Neural cell (in vitro differentiated cells): ENCODE data around the gene TRIM24. TPM values are rescaled to one million over a fixed set of nuclear protein-coding genes. Genes with fewer than 3 reads are reported as not detected.

ENCODE experiments used
- H2AFZ ChIP-seq: fragments of 200-600, 300-800 bp; sonication (generic), shearing (Covaris generic); 2 replicates; pipeline ENCODE4 v1.6.0; 2014; ENCODE audit warnings: low read depth, mild to moderate bottlenecking, antibody characterized with exemption, low read length, moderate library complexity
- H3F3A ChIP-seq: fragments of 200-600 bp; shearing (Covaris generic); 2 replicates; pipeline ENCODE4 v1.6.1; 2016; ENCODE audit warnings: mild to moderate bottlenecking, moderate library complexity, mixed read lengths, antibody characterized with exemption, low read length; ENCODE audit not compliant: insufficient read depth, poor library complexity, severe bottlenecking
- H3K27ac ChIP-seq: fragments of 200-600, 300-800 bp; sonication (generic), shearing (Covaris generic); 2 replicates; pipeline ENCODE4 v1.5.1; 2014; ENCODE audit warnings: mild to moderate bottlenecking, low read length, moderate library complexity
- H3K27me3 ChIP-seq: fragments of 300-800, 200-600 bp; sonication (generic), shearing (Covaris generic); 2 replicates; pipeline ENCODE4 v1.6.0; 2014; ENCODE audit warnings: mild to moderate bottlenecking, low read depth, low read length, moderate library complexity; ENCODE audit not compliant: insufficient read depth
- H3K36me3 ChIP-seq: fragments of 300-800, 200-600 bp; sonication (generic), shearing (Covaris generic); 2 replicates; pipeline ENCODE4 v1.5.1; 2014; ENCODE audit warnings: mild to moderate bottlenecking, antibody characterized with exemption, low read length, moderate library complexity; ENCODE audit not compliant: insufficient read depth
- H3K4me2 ChIP-seq: fragments of 300-800, 200-600 bp; sonication (generic), shearing (Covaris generic); 2 replicates; pipeline ENCODE4 v1.6.0; 2014; ENCODE audit warnings: mild to moderate bottlenecking, low read length
- H3K4me3 ChIP-seq: fragments of 300-800, 200-600 bp; sonication (generic), shearing (Covaris generic); 2 replicates; pipeline ENCODE4 v1.5.1; 2014; ENCODE audit warnings: mild to moderate bottlenecking, low read length, moderate library complexity
- H3K79me2 ChIP-seq: fragments of 200-600 bp; shearing (Covaris generic); replicated peaks from 2 replicates; pipeline ENCODE4 v1.6.0; 2014; ENCODE audit warnings: mild to moderate bottlenecking, low read length, moderate library complexity; ENCODE audit not compliant: insufficient read depth
- H3K9ac ChIP-seq: fragments of 300-800, 200-600 bp; sonication (generic), shearing (Covaris generic); 2 replicates; pipeline ENCODE4 v1.6.1; 2016; ENCODE audit warnings: mild to moderate bottlenecking, low read length, mixed read lengths
- H3K9me2 ChIP-seq: fragments of 200-600 bp; shearing (Covaris generic); 2 replicates; pipeline ENCODE4 v1.6.1; 2016; ENCODE audit warnings: mild to moderate bottlenecking, low read length, mixed read lengths; ENCODE audit not compliant: insufficient read depth
- H3K9me3 ChIP-seq: fragments of 200-600, 300-800 bp; sonication (generic), shearing (Covaris generic); 2 replicates; pipeline ENCODE4 v1.6.1; 2016; ENCODE audit warnings: mild to moderate bottlenecking, mixed run types, low read length, moderate library complexity, mixed read lengths
- H4K20me1 ChIP-seq: fragments of 200-600 bp; shearing (Covaris generic); 2 replicates; pipeline ENCODE4 v1.6.1; 2016; ENCODE audit warnings: mild to moderate bottlenecking, mixed run types; ENCODE audit not compliant: insufficient read depth
- EP300 ChIP-seq: fragments of 450-650 bp; conservative IDR thresholded peaks from 2 replicates; pipeline ENCODE4 v1.6.1; 2014; ENCODE audit warnings: antibody characterized with exemption, mild to moderate bottlenecking, moderate library complexity; ENCODE audit not compliant: poor library complexity, severe bottlenecking
- EZH2 ChIP-seq: fragments of 200-600, 300-800 bp; shearing (Covaris generic), sonication (generic); IDR thresholded peaks from 2 replicates; pipeline ENCODE4 v1.6.1; 2014; ENCODE audit warnings: antibody characterized with exemption, low read length, borderline replicate concordance, mild to moderate bottlenecking; ENCODE audit not compliant: insufficient read depth, poor library complexity, severe bottlenecking
- MXI1 ChIP-seq: fragments of 450-650 bp; conservative IDR thresholded peaks from 2 replicates; pipeline ENCODE4 v1.6.1; 2014; ENCODE audit warnings: antibody characterized with exemption, mild to moderate bottlenecking; ENCODE audit not compliant: poor library complexity, severe bottlenecking
- POLR2AphosphoS5 ChIP-seq: IDR thresholded peaks from 2 replicates; pipeline ENCODE4 v1.6.1; 2012
- RAD21 ChIP-seq: fragments of 450-650 bp; conservative IDR thresholded peaks from 2 replicates; pipeline ENCODE4 v1.6.1; 2014; ENCODE audit warnings: antibody characterized with exemption, mild to moderate bottlenecking, moderate library complexity
- SMC3 ChIP-seq: fragments of 450-650 bp; conservative IDR thresholded peaks from 2 replicates; pipeline ENCODE4 v1.6.1; 2014; ENCODE audit warnings: antibody characterized with exemption, mild to moderate bottlenecking, moderate library complexity; ENCODE audit not compliant: poor library complexity
- TAF1 ChIP-seq: IDR thresholded peaks from 2 replicates; pipeline ENCODE4 v1.6.1; 2012; ENCODE audit warnings: low read depth
- polyA plus RNA-seq: library from polyadenylated mRNA; depleted of rRNA; stranded (reverse); fragments of >200 nt; gene quantifications from 2 replicates; pipeline ENCODE4 v1.2.3, GENCODE V29; 2014
- TF ChIP-seq, protein P1 (sequence below): fragments of 450-650 bp; IDR thresholded peaks from 2 replicates; pipeline ENCODE4 v1.5.1; 2014; ENCODE audit warnings: antibody characterized with exemption, mild to moderate bottlenecking, moderate library complexity; ENCODE audit not compliant: poor library complexity, severe bottlenecking
- TF ChIP-seq, protein P2 (sequence below): IDR thresholded peaks from 2 replicates; pipeline ENCODE4 v1.6.1; 2012; ENCODE audit warnings: borderline replicate concordance

Gene TRIM24
- polyA plus RNA-seq, 1 donor from 2014 or later: 47.1 TPM

DNA sequence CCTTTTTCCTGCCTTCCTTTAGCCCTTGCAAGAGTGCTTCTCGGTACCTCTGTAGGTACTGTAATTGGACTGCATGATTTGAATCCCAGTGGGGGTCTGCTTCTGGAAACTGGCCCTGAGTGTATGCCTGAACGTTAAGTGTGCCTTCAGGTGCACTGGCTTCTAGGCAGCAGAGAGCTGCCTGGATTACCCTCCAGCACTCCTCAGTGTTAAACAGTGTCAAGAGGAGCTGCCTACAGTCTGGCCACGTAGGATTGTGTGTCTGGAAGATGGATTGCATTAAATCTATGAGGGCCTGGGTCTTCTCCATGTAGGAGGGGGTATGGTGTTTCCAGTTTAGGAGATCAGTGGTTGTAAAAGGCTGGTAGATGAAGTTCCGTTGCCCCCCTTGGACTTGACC lies 103.7 kb downstream of the TRIM24 start:
- Histone ChIP-seq H2AFZ (no peak overlapping the region), H3K4me3 (no peak overlapping the region), H3K36me3 (peaks cover 66% of the 10 kb centered on the region), H3K27me3 (no peaks in the 10 kb centered on the region), H3K9me3 (peaks cover 9% of the 10 kb centered on the region), H3K27ac (no peak overlapping the region), H3K9ac (no peak overlapping the region), H3K79me2 (peaks cover 10% of the 10 kb centered on the region), H3K4me2 (no peak overlapping the region), H4K20me1 (no peaks in the 10 kb centered on the region), H3K9me2 (no peaks in the 10 kb centered on the region), H3F3A (no peaks in the 10 kb centered on the region)
- TF ChIP-seq RAD21 (no peak), SMC3 (no peak), EZH2 (no peak), TAF1 (no peak), MXI1 (no peak), POLR2AphosphoS5 (no peak), EP300 (no peak)
- TF ChIP-seq, protein P1, sequence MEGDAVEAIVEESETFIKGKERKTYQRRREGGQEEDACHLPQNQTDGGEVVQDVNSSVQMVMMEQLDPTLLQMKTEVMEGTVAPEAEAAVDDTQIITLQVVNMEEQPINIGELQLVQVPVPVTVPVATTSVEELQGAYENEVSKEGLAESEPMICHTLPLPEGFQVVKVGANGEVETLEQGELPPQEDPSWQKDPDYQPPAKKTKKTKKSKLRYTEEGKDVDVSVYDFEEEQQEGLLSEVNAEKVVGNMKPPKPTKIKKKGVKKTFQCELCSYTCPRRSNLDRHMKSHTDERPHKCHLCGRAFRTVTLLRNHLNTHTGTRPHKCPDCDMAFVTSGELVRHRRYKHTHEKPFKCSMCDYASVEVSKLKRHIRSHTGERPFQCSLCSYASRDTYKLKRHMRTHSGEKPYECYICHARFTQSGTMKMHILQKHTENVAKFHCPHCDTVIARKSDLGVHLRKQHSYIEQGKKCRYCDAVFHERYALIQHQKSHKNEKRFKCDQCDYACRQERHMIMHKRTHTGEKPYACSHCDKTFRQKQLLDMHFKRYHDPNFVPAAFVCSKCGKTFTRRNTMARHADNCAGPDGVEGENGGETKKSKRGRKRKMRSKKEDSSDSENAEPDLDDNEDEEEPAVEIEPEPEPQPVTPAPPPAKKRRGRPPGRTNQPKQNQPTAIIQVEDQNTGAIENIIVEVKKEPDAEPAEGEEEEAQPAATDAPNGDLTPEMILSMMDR: no peak
- TF ChIP-seq, protein P2, sequence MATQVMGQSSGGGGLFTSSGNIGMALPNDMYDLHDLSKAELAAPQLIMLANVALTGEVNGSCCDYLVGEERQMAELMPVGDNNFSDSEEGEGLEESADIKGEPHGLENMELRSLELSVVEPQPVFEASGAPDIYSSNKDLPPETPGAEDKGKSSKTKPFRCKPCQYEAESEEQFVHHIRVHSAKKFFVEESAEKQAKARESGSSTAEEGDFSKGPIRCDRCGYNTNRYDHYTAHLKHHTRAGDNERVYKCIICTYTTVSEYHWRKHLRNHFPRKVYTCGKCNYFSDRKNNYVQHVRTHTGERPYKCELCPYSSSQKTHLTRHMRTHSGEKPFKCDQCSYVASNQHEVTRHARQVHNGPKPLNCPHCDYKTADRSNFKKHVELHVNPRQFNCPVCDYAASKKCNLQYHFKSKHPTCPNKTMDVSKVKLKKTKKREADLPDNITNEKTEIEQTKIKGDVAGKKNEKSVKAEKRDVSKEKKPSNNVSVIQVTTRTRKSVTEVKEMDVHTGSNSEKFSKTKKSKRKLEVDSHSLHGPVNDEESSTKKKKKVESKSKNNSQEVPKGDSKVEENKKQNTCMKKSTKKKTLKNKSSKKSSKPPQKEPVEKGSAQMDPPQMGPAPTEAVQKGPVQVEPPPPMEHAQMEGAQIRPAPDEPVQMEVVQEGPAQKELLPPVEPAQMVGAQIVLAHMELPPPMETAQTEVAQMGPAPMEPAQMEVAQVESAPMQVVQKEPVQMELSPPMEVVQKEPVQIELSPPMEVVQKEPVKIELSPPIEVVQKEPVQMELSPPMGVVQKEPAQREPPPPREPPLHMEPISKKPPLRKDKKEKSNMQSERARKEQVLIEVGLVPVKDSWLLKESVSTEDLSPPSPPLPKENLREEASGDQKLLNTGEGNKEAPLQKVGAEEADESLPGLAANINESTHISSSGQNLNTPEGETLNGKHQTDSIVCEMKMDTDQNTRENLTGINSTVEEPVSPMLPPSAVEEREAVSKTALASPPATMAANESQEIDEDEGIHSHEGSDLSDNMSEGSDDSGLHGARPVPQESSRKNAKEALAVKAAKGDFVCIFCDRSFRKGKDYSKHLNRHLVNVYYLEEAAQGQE: no peak

DNA sequence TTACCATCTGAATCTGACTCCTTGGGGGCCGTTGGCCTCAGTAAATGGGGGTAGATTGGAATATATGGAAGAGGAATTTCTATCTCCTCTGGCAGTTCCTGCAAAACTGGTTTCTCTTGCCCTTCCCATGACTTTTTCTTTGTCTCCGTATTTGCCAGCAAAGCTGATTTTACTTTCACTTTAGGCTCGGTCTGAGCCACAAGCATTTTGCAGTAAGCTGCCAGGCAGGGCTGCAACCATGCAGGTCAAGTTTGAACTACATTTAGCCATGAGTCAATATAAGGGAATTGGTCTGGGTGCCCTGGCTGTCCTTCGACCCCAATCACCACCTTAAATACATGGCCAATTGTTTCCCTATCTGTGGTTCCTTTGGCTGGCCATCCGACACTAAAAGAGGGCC lies 104.3 kb downstream of the TRIM24 start:
- H2AFZ ChIP-seq: no peak overlapping the region
- H3K36me3 ChIP-seq: peaks cover 66% of the 10 kb centered on the region
- H3F3A ChIP-seq: no peaks in the 10 kb centered on the region
- peaks cover 12% of the 10 kb centered on the region for H3K79me2 ChIP-seq
- no peaks in the 10 kb centered on the region for H3K9me2 ChIP-seq
- TF ChIP-seq RAD21 (no peak), TAF1 (no peak), MXI1 (no peak), SMC3 (no peak), EZH2 (no peak), EP300 (no peak), POLR2AphosphoS5 (no peak)
- TF ChIP-seq, protein P2: no peak
- TF ChIP-seq, protein P1: no peak
- no peak overlapping the region for H3K27ac ChIP-seq
- no peak overlapping the region for H3K9ac ChIP-seq
- H3K27me3 ChIP-seq: no peaks in the 10 kb centered on the region
- peaks cover 9% of the 10 kb centered on the region for H3K9me3 ChIP-seq
- H3K4me2 ChIP-seq: no peak overlapping the region
- H3K4me3 ChIP-seq: no peak overlapping the region
- no peaks in the 10 kb centered on the region for H4K20me1 ChIP-seq
